ENCODE measurements around the gene MYH7. TPM values are rescaled to one million over a fixed set of nuclear protein-coding genes. Genes with fewer than 3 reads are reported as not detected.

MYH7 gene
- total RNA-seq (2021), result not detected in 2 replicates
- Bru-seq, nascent RNA, result not detected
- not detected for BruChase-seq, experiment 1, labeled RNA remaining after a 2-hour chase
- BruChase-seq, experiment 2, labeled RNA remaining after a 6-hour chase, result not detected
- long read RNA-seq, result 0 reads

GRCh38 chr14:23435543-23436326, at the start of gene MYH7:
Gene MYH7 (minus strand): TSS chr14:23435660. CDS start chr14:23433732, 1,928 bp downstream.
- TF ChIP-seq CTCF (conservative IDR thresholded peaks at IDR 0.05; ENCODE audit: low read depth, low read length), result no peak
- TF ChIP-seq EZH2 (IDR thresholded peaks at IDR 0.05; ENCODE audit: borderline replicate concordance, low read depth, low read length, poor library complexity, severe bottlenecking), result no peak
- Histone ChIP-seq H3K4me3 (ENCODE audit: low read depth, low read length, poor library complexity, severe bottlenecking) (no peak within 1 kb of the TSS), H3K36me3 (ENCODE audit: insufficient read depth, low read length, poor library complexity, severe bottlenecking) (no peaks in the 10 kb centered on the region), H3K27ac (ENCODE audit: low read depth, low read length, poor library complexity, severe bottlenecking) (no peak within 1 kb of the TSS), H3K27me3 (replicated peaks; ENCODE audit: insufficient read depth, low read depth, low read length, poor library complexity) (no peaks in the 10 kb centered on the region), H3K4me1 (ENCODE audit: insufficient read depth, low read length, poor library complexity, severe bottlenecking) (no peaks in the 10 kb centered on the region), H3K9me3 (ENCODE audit: low read depth, low read length, poor library complexity, severe bottlenecking) (no peaks in the 10 kb centered on the region)
- no peak for DNase-seq (ENCODE audit: low spot score)
- intact Hi-C loops (cut with micrococcal nuclease; ENCODE audit: unreplicated experiment), result no loop called here
- POLR2A ChIA-PET (ENCODE audit: low non-redundant PET), result no interaction called here
- CTCF ChIA-PET, result no interaction called here
- BruUV-seq (replicated peaks), result no TSS peak

GRCh38 chr14:23483236-23483854, 47.9 kb upstream of the MYH7 start:
- intact Hi-C loops (cut with micrococcal nuclease; ENCODE audit: unreplicated experiment), result no loop called here
- TF ChIP-seq CTCF (conservative IDR thresholded peaks at IDR 0.05; ENCODE audit: low read depth, low read length) (peak; percentile 70), EZH2 (IDR thresholded peaks at IDR 0.05; ENCODE audit: borderline replicate concordance, low read depth, low read length, poor library complexity, severe bottlenecking) (no peak)
- Histone ChIP-seq H3K36me3 (ENCODE audit: insufficient read depth, low read length, poor library complexity, severe bottlenecking) (peaks cover 7% of the 10 kb centered on the region), H3K9me3 (ENCODE audit: low read depth, low read length, poor library complexity, severe bottlenecking) (no peaks in the 10 kb centered on the region), H3K27ac (ENCODE audit: low read depth, low read length, poor library complexity, severe bottlenecking) (no peak overlapping the region), H3K27me3 (replicated peaks; ENCODE audit: insufficient read depth, low read depth, low read length, poor library complexity) (no peaks in the 10 kb centered on the region), H3K4me3 (ENCODE audit: low read depth, low read length, poor library complexity, severe bottlenecking) (no peak overlapping the region), H3K4me1 (ENCODE audit: insufficient read depth, low read length, poor library complexity, severe bottlenecking) (peaks cover 5% of the 10 kb centered on the region)
- ChIA-PET POLR2A (ENCODE audit: low non-redundant PET) (no interaction called here), CTCF (no interaction called here)
- peak; percentile 71 for DNase-seq (ENCODE audit: low spot score)
- BruUV-seq (replicated peaks), result no TSS peak

GRCh38 chr14:23482823-23483148, 47.3 kb upstream of the MYH7 start:
- no peak for DNase-seq (ENCODE audit: low spot score)
- no peak for TF ChIP-seq EZH2 (IDR thresholded peaks at IDR 0.05; ENCODE audit: borderline replicate concordance, low read depth, low read length, poor library complexity, severe bottlenecking)
- TF ChIP-seq CTCF (conservative IDR thresholded peaks at IDR 0.05; ENCODE audit: low read depth, low read length), result no peak
- ChIA-PET POLR2A (ENCODE audit: low non-redundant PET) (no interaction called here), CTCF (no interaction called here)
- intact Hi-C loops (cut with micrococcal nuclease; ENCODE audit: unreplicated experiment), result no loop called here
- Histone ChIP-seq H3K27ac (ENCODE audit: low read depth, low read length, poor library complexity, severe bottlenecking) (no peak overlapping the region), H3K36me3 (ENCODE audit: insufficient read depth, low read length, poor library complexity, severe bottlenecking) (peaks cover 13% of the 10 kb centered on the region), H3K4me3 (ENCODE audit: low read depth, low read length, poor library complexity, severe bottlenecking) (no peak overlapping the region), H3K4me1 (ENCODE audit: insufficient read depth, low read length, poor library complexity, severe bottlenecking) (peaks cover 5% of the 10 kb centered on the region), H3K27me3 (replicated peaks; ENCODE audit: insufficient read depth, low read depth, low read length, poor library complexity) (no peaks in the 10 kb centered on the region), H3K9me3 (ENCODE audit: low read depth, low read length, poor library complexity, severe bottlenecking) (no peaks in the 10 kb centered on the region)
- BruUV-seq (replicated peaks), result no TSS peak
